Measurements from ENCODE around the gene AHDC1.

The AHDC1 gene

GRCh38 chr1:27536010-27536757 is 67.8 kb downstream of the AHDC1 start:
- Histone ChIP-seq H3K36me3 (ENCODE audit: control insufficient read depth in 2 of 2, insufficient read depth in 1 of 2, low read length in 2 of 2) (peaks cover 0 to 18% of the 10 kb centered on the region in 2 experiments; a peak in 1 of 3 replicates), H3K4me3 (ENCODE audit: low read depth, low read length) (no peak overlapping the region), H3K4me1 (ENCODE audit: control insufficient read depth, insufficient read depth, low read length) (peaks cover 7% of the 10 kb centered on the region), H3K27ac (ENCODE audit: extremely low read depth, low read depth, low read length) (no peak overlapping the region), H3K9me3 (ENCODE audit: control insufficient read depth, insufficient read depth, low read depth, low read length) (no peaks in the 10 kb centered on the region)
- TF ChIP-seq PRDM2 (tag by site-specific recombination; IDR thresholded peaks at IDR 0.05; ENCODE audit: borderline replicate concordance) (no peak), ZNF837 (tag by site-specific recombination; IDR thresholded peaks at IDR 0.05) (no peak), ZNF580 (tag by site-specific recombination; IDR thresholded peaks at IDR 0.05) (no peak), ZNF654 (tag by site-specific recombination; IDR thresholded peaks at IDR 0.05; ENCODE audit: low read depth) (no peak), PRDM1 (tag by site-specific recombination; IDR thresholded peaks at IDR 0.05) (no peak), PRDM6 (tag by site-specific recombination; IDR thresholded peaks at IDR 0.05) (no peak), SCRT1 (tag by site-specific recombination; IDR thresholded peaks at IDR 0.05; ENCODE audit: borderline replicate concordance) (no peak), ZNF175 (tag by site-specific recombination; IDR thresholded peaks at IDR 0.05) (no peak), ZNF692 (tag by site-specific recombination; IDR thresholded peaks at IDR 0.05) (no peak), ZSCAN23 (tag by site-specific recombination; IDR thresholded peaks at IDR 0.05) (no peak), PATZ1 (tag by site-specific recombination; IDR thresholded peaks at IDR 0.05) (no peak), ZNF19 (tag by site-specific recombination; IDR thresholded peaks at IDR 0.05; ENCODE audit: low read depth) (no peak), ZNF114 (tag by site-specific recombination; IDR thresholded peaks at IDR 0.05) (no peak), ZSCAN16 (tag by site-specific recombination; IDR thresholded peaks at IDR 0.05) (no peak), ZNF529 (tag by site-specific recombination; IDR thresholded peaks at IDR 0.05; ENCODE audit: insufficient replicate concordance) (no peak), GLIS2 (tag by site-specific recombination; IDR thresholded peaks at IDR 0.05) (no peak)
- POLR2A ChIA-PET: interaction anchor here (0.6 to 1.2 kb wide), 3 partner anchors 39 to 123 kb away, joined by 3 to 4 read pairs (median 4); no protein-coding TSS in a partner anchor
- CTCF ChIA-PET: interaction anchor here (0.5 to 3.3 kb wide), 9 partner anchors 15 to 141 kb away, joined by 3 to 22 read pairs (median 3); no protein-coding TSS in a partner anchor
